Measurements from ENCODE around the gene PRMT3.
"Not testable (repeated sequence)": the region's sequence is repeated elsewhere in the genome, so short reads cannot be mapped to it uniquely, and the experiment has no call there.

Gene PRMT3

GRCh38 chr11:20374741-20375300 is 12.7 kb upstream of the PRMT3 start:
- no peak for TF ChIP-seq CTCF (conservative IDR thresholded peaks at IDR 0.05; ENCODE audit: low read depth, low read length)
- DNase-seq (ENCODE audit: low read depth) = no peak
- H3K4me3 ChIP-seq (ENCODE audit: low read length) = no peak overlapping the region

GRCh38 chr11:20376162-20376730 is 11.3 kb upstream of the PRMT3 start:
- TF ChIP-seq CTCF (conservative IDR thresholded peaks at IDR 0.05; ENCODE audit: low read depth, low read length) = no peak
- DNase-seq (ENCODE audit: low read depth) = no peak

GRCh38 chr11:20385996-20386395 is 1.5 kb upstream of the PRMT3 start:
- not testable (repeated sequence) for H3K4me3 ChIP-seq (ENCODE audit: low read length); DNase-seq (ENCODE audit: low read depth)

More at GRCh38 chr11:20376162-20376730, 11.3 kb upstream of the PRMT3 start:
- no peak overlapping the region for H3K4me3 ChIP-seq (ENCODE audit: low read length)

GRCh38 chr11:20388096-20389055 is 860 bp downstream of the PRMT3 start:
- no peak for TF ChIP-seq CTCF (conservative IDR thresholded peaks at IDR 0.05; ENCODE audit: low read depth, low read length)
- H3K4me3 ChIP-seq (ENCODE audit: low read length) = peak overlapping the region; percentile 95
- no peak for DNase-seq (ENCODE audit: low read depth)

- no peak for DNase-seq (ENCODE audit: low read depth)
- H3K4me3 ChIP-seq (ENCODE audit: low read length) = no peak overlapping the region
- peak; percentile 63 for TF ChIP-seq CTCF (conservative IDR thresholded peaks at IDR 0.05; ENCODE audit: low read depth, low read length)
Observed at GRCh38 chr11:20397281-20397680, 9.8 kb downstream of the PRMT3 start.

- no peak for DNase-seq (ENCODE audit: low read depth)
- TF ChIP-seq CTCF (conservative IDR thresholded peaks at IDR 0.05; ENCODE audit: low read depth, low read length) = no peak
- no peak overlapping the region for H3K4me3 ChIP-seq (ENCODE audit: low read length)
Observed at GRCh38 chr11:20399498-20399897, 12.0 kb downstream of the PRMT3 start.

GRCh38 chr11:20403059-20403458 is 15.5 kb downstream of the PRMT3 start:
- no peak for TF ChIP-seq CTCF (conservative IDR thresholded peaks at IDR 0.05; ENCODE audit: low read depth, low read length)
- no peak overlapping the region for H3K4me3 ChIP-seq (ENCODE audit: low read length)
- no peak for DNase-seq (ENCODE audit: low read depth)
